Measurements from ENCODE around the gene KRT72. TPM values are rescaled to one million over a fixed set of nuclear protein-coding genes. Genes with fewer than 3 reads are reported as not detected.

Gene KRT72
- total RNA-seq, 1 experiment from 2014 or later = not detected

DNA sequence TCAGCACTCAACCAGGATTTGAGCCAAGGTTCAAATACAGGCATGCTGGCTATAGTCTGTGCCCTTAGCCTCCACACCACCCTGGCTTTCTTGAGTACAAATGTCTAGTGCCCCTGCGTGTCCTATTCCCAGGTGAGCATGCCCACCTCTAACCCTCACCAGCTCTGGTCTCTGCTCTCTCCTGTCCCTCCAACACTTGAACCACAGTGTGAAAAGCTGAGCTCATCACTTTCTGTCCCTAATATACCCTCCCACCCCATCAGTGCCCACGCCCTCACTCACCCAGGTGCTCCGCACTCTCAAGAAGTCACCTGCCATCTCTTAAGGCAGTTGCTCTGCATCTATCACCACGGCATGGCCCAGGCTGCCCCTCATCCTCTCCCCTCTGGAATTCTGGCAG lies 41.3 kb downstream of the KRT72 start:
- no TSS peak for BruUV-seq (replicated peaks)
- Mint-ChIP-seq H3K4me3 (ENCODE audit: unreplicated experiment) (no peak overlapping the region), H3K4me1 (ENCODE audit: low read depth, unreplicated experiment) (no peaks in the 10 kb centered on the region), H3K27me3 (ENCODE audit: insufficient read depth, unreplicated experiment) (peaks cover 6% of the 10 kb centered on the region), H3K27ac (ENCODE audit: unreplicated experiment) (no peak overlapping the region), H3K9me3 (ENCODE audit: unreplicated experiment) (no peaks in the 10 kb centered on the region), H3K36me3 (ENCODE audit: insufficient read depth, unreplicated experiment) (no peaks in the 10 kb centered on the region)
- DNase-seq = no peak
- no peak overlapping the region for H3K4me3 ChIP-seq (ENCODE audit: low read depth, low read length)
- ChIA-PET POLR2A (interaction anchor here (0.6 kb wide), 1 partner anchor 331 kb away, joined by 4 read pairs; no protein-coding TSS in a partner anchor), CTCF (no interaction called here)
- H3K27me3 ChIP-seq (replicated peaks; ENCODE audit: control insufficient read depth, insufficient read depth, low read length) = no peaks in the 10 kb centered on the region
- H3K36me3 ChIP-seq (ENCODE audit: control insufficient read depth, insufficient read depth, low read length) = no peaks in the 10 kb centered on the region
- TF ChIP-seq, protein P1, sequence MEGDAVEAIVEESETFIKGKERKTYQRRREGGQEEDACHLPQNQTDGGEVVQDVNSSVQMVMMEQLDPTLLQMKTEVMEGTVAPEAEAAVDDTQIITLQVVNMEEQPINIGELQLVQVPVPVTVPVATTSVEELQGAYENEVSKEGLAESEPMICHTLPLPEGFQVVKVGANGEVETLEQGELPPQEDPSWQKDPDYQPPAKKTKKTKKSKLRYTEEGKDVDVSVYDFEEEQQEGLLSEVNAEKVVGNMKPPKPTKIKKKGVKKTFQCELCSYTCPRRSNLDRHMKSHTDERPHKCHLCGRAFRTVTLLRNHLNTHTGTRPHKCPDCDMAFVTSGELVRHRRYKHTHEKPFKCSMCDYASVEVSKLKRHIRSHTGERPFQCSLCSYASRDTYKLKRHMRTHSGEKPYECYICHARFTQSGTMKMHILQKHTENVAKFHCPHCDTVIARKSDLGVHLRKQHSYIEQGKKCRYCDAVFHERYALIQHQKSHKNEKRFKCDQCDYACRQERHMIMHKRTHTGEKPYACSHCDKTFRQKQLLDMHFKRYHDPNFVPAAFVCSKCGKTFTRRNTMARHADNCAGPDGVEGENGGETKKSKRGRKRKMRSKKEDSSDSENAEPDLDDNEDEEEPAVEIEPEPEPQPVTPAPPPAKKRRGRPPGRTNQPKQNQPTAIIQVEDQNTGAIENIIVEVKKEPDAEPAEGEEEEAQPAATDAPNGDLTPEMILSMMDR (IDR thresholded peaks at IDR 0.05; ENCODE audit: insufficient read depth in 1 of 2, low read depth in 1 of 2, low read length in 1 of 2, severe bottlenecking in 1 of 2, unreplicated experiment in 1 of 2) = no peak
- H3K9me3 ChIP-seq = no peaks in the 10 kb centered on the region
- no peaks in the 10 kb centered on the region for H3K4me1 ChIP-seq
- intact Hi-C loops (cut with micrococcal nuclease; ENCODE audit: unreplicated experiment) = no loop called here

DNA sequence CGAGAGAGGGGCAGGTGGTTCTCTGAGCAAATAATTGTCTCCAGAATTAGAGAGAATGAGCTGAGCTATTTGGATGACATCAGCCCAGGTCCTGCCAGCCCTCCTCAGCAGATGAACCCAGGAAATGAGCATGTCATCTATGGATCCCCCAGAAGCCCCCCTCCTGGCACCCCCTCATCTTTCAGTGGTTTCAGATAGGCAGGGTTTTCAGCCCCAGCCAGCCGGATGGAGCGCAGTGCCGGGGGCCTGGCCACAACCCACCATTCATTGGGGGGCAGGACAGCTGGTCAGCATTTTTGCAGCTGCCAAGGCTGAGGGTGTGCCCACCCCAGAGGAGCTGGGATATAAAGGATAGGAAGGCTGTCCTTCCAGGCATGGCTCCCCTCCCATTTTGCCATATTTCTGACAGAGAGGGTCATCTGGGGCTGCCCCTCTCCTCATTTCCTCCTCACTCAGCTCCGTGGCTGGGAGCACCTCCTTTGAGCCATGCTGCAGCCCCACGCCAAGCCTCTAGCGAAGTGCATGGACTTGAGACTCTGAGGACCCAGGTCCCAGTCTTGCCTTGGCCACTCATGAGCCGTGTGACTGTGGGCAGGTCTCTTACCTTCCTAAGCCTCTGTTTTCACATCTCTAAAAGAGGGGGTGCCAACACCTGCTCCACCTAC lies 42.4 kb downstream of the KRT72 start:
- DNase-seq = no peak
- Histone ChIP-seq H3K4me3 (ENCODE audit: low read depth, low read length) (no peak overlapping the region), H3K27me3 (replicated peaks; ENCODE audit: control insufficient read depth, insufficient read depth, low read length) (no peaks in the 10 kb centered on the region), H3K36me3 (ENCODE audit: control insufficient read depth, insufficient read depth, low read length) (no peaks in the 10 kb centered on the region), H3K4me1 (no peaks in the 10 kb centered on the region), H3K9me3 (no peaks in the 10 kb centered on the region)
- TF ChIP-seq, protein P1 (IDR thresholded peaks at IDR 0.05; ENCODE audit: insufficient read depth in 1 of 2, low read depth in 1 of 2, low read length in 1 of 2, severe bottlenecking in 1 of 2, unreplicated experiment in 1 of 2) = no peak
- no peaks in the 10 kb centered on the region for H3K4me1 Mint-ChIP-seq (ENCODE audit: low read depth, unreplicated experiment)
- ChIA-PET CTCF (no interaction called here), POLR2A (no interaction called here)
- H3K27ac Mint-ChIP-seq (ENCODE audit: unreplicated experiment) = no peak overlapping the region
- no peaks in the 10 kb centered on the region for H3K36me3 Mint-ChIP-seq (ENCODE audit: insufficient read depth, unreplicated experiment)
- no peaks in the 10 kb centered on the region for H3K9me3 Mint-ChIP-seq (ENCODE audit: unreplicated experiment)
- intact Hi-C loops (cut with micrococcal nuclease; ENCODE audit: unreplicated experiment) = no loop called here
- no TSS peak for BruUV-seq (replicated peaks)
- no peak overlapping the region for H3K4me3 Mint-ChIP-seq (ENCODE audit: unreplicated experiment)
- peaks cover 6% of the 10 kb centered on the region for H3K27me3 Mint-ChIP-seq (ENCODE audit: insufficient read depth, unreplicated experiment)

DNA sequence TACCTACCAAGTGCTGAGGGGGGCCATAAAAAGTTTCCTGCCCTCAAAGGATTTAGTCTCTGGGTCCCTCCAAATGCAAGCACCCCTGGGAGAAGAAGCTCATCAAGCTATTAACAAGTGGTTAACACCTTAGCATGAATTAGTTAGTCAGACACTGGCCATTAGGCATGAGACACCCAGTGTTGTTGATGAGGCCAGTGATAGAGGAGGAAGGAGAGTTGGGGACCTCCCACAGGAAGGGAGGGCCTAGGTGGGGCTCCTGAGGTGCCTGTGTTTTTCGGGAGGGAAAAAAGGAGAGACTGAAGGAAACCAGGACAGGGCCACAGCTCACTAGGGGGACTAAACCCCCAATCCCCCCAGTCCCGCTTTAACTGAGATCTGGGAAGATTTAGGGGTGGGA lies 43.8 kb downstream of the KRT72 start:
- no peaks in the 10 kb centered on the region for H3K9me3 Mint-ChIP-seq (ENCODE audit: unreplicated experiment)
- no peaks in the 10 kb centered on the region for H3K9me3 ChIP-seq
- peaks cover 6% of the 10 kb centered on the region for H3K27me3 Mint-ChIP-seq (ENCODE audit: insufficient read depth, unreplicated experiment)
- DNase-seq = no peak
- no peak overlapping the region for H3K4me3 ChIP-seq (ENCODE audit: low read depth, low read length)
- H3K36me3 Mint-ChIP-seq (ENCODE audit: insufficient read depth, unreplicated experiment) = no peaks in the 10 kb centered on the region
- no peak overlapping the region for H3K27ac Mint-ChIP-seq (ENCODE audit: unreplicated experiment)
- TF ChIP-seq, protein P1 (IDR thresholded peaks at IDR 0.05; ENCODE audit: insufficient read depth in 1 of 2, low read depth in 1 of 2, low read length in 1 of 2, severe bottlenecking in 1 of 2, unreplicated experiment in 1 of 2) = no peak
- peaks cover 5% of the 10 kb centered on the region for H3K4me1 ChIP-seq
- no peak overlapping the region for H3K4me3 Mint-ChIP-seq (ENCODE audit: unreplicated experiment)
- no TSS peak for BruUV-seq (replicated peaks)
- no peaks in the 10 kb centered on the region for H3K27me3 ChIP-seq (replicated peaks; ENCODE audit: control insufficient read depth, insufficient read depth, low read length)
- ChIA-PET POLR2A (no interaction called here), CTCF (no interaction called here)
- intact Hi-C loops (cut with micrococcal nuclease; ENCODE audit: unreplicated experiment) = no loop called here
- no peaks in the 10 kb centered on the region for H3K4me1 Mint-ChIP-seq (ENCODE audit: low read depth, unreplicated experiment)
- H3K36me3 ChIP-seq (ENCODE audit: control insufficient read depth, insufficient read depth, low read length) = no peaks in the 10 kb centered on the region

Data from Caco-2 (cell line).